Measurements from ENCODE around the gene ZNF516. TPM values are rescaled to one million over a fixed set of nuclear protein-coding genes. Genes with fewer than 3 reads are reported as not detected.
A peak's percentile ranks its signal among the peaks of the same experiment; 100 is the strongest.

The ZNF516 gene
- polyA plus RNA-seq, 2 of the 4 experiments (the other 2 are of a cell fraction): 3.9 to 4.9 TPM

DNA sequence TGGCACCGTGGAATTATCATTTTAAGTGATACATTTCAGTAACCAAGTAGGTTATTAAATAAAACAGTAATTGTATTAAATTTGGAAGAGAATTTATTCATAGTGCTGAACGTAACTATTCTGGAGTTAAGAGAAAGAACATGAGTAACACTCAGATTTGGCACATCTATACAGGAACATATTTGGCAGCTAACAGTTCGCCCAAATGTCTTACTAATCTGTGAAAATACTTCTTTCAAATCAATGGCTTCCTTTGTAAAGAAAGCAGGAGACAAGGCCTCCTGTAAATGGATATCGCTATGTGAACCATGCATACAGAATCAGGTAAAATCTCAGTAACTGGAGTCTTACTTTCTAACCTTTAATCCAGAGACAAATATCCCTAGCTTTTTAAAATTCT, 64.4 kb downstream of the ZNF516 start:
- ATAC-seq (no peak), FAIRE-seq (no peak), DNase-seq (ENCODE audit: low read depth in 1 of 2, low spot score in 1 of 2) (no peak)
- TF ChIP-seq CBX8 (IDR thresholded peaks at IDR 0.05) (no peak), POLR2A (IDR thresholded peaks at IDR 0.05; ENCODE audit: low read length) (no peak), FOSL2 (IDR thresholded peaks at IDR 0.05) (no peak), FOSL2 (CRISPR knock-in tag; IDR thresholded peaks at IDR 0.05) (no peak), ZC3H11A (IDR thresholded peaks at IDR 0.05) (no peak), EHMT2 (IDR thresholded peaks at IDR 0.05; ENCODE audit: low read depth) (no peak), RAD21 (conservative IDR thresholded peaks at IDR 0.05 in 1 of 2, IDR thresholded peaks at IDR 0.05 in 1 of 2) (no peak), TFCP2L1 (CRISPR knock-in tag; IDR thresholded peaks at IDR 0.05) (no peak), GATA3 (IDR thresholded peaks at IDR 0.05; ENCODE audit: borderline replicate concordance) (no peak), KDM5A (IDR thresholded peaks at IDR 0.05) (no peak), ZFP36 (IDR thresholded peaks at IDR 0.05; ENCODE audit: borderline replicate concordance, partially characterized antibody) (no peak), ESRRA (IDR thresholded peaks at IDR 0.05; ENCODE audit: borderline replicate concordance, low read length) (no peak)
- TF ChIP-seq, protein P1, sequence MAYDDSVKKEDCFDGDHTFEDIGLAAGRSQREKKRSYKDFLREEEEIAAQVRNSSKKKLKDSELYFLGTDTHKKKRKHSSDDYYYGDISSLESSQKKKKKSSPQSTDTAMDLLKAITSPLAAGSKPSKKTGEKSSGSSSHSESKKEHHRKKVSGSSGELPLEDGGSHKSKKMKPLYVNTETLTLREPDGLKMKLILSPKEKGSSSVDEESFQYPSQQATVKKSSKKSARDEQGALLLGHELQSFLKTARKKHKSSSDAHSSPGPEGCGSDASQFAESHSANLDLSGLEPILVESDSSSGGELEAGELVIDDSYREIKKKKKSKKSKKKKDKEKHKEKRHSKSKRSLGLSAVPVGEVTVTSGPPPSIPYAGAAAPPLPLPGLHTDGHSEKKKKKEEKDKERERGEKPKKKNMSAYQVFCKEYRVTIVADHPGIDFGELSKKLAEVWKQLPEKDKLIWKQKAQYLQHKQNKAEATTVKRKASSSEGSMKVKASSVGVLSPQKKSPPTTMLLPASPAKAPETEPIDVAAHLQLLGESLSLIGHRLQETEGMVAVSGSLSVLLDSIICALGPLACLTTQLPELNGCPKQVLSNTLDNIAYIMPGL (CRISPR knock-in tag; IDR thresholded peaks at IDR 0.05; ENCODE audit: borderline replicate concordance): no peak
- TF ChIP-seq, protein P2, sequence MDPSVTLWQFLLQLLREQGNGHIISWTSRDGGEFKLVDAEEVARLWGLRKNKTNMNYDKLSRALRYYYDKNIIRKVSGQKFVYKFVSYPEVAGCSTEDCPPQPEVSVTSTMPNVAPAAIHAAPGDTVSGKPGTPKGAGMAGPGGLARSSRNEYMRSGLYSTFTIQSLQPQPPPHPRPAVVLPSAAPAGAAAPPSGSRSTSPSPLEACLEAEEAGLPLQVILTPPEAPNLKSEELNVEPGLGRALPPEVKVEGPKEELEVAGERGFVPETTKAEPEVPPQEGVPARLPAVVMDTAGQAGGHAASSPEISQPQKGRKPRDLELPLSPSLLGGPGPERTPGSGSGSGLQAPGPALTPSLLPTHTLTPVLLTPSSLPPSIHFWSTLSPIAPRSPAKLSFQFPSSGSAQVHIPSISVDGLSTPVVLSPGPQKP (IDR thresholded peaks at IDR 0.05; ENCODE audit: low read depth, low read length): no peak
- TF ChIP-seq, protein P3, sequence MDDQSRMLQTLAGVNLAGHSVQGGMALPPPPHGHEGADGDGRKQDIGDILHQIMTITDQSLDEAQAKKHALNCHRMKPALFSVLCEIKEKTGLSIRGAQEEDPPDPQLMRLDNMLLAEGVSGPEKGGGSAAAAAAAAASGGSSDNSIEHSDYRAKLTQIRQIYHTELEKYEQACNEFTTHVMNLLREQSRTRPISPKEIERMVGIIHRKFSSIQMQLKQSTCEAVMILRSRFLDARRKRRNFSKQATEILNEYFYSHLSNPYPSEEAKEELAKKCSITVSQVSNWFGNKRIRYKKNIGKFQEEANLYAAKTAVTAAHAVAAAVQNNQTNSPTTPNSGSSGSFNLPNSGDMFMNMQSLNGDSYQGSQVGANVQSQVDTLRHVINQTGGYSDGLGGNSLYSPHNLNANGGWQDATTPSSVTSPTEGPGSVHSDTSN (IDR thresholded peaks at IDR 0.05): no peak
- Histone ChIP-seq H3K4me2 (no peak overlapping the region), H3K27ac (no peak overlapping the region), H3K9me3 (no peaks in the 10 kb centered on the region), H3K4me1 (no peaks in the 10 kb centered on the region), H3K4me3 (no peak overlapping the region)
- POLR2A ChIA-PET: no interaction called here
- 74% methylated on average over 4 of the region's 4 CpGs for WGBS (ENCODE audit: missing lambda C conversion rate)
- CTCF ChIA-PET: interaction anchor here (0.7 to 1.2 kb wide), 2 partner anchors 26 to 32 kb away, joined by 3 read pairs; no protein-coding TSS in a partner anchor

DNA sequence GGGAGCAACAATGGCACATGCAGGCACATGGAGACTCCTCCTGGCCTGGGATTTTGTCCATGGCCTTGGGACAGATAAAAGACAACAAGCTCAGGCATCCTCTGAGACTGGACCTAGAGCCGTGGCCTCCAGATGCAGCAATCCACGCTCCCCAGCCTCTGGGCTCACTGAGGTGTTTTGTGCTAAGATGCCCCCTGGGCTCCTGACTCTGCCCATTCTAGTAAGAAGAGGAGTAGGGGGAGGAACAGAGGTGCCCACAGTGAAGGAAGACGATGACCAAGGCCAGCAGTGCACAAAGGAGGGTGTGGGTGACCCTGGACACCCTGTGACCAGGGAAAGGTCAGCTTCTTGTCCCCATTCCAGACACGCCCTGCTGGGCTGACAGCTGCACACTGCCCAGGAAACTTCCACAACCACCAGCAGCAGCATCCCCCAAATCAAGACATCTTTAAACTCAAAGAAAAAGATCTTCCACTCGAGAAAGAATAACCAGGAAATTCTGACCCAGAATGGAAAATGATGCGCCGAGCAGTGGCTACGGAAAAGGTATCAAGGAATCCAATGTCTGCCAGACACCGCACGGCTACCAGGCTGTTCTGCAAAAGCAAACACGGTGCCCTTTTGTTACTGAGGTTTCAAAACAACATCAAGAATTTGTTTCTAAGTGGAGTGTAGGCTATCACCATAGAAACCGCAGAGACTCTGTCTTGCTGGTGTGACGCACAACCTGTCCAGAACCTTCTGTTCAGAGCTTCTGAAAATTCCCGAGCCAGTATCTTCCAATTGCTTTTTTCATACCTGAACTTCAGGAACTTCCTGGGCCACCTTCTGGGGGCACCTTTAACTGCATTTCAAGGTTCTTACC, 65.5 kb downstream of the ZNF516 start:
- peak in 1 of 2 experiments; percentile 14 for DNase-seq (ENCODE audit: low read depth in 1 of 2, low spot score in 1 of 2)
- FAIRE-seq: no peak
- Histone ChIP-seq H3K27ac (no peak overlapping the region), H3K9me3 (no peaks in the 10 kb centered on the region), H3K4me1 (no peaks in the 10 kb centered on the region), H3K4me3 (no peak overlapping the region), H3K4me2 (no peak overlapping the region)
- WGBS (ENCODE audit: missing lambda C conversion rate): 85% methylated on average over 13 of the region's 14 CpGs
- ATAC-seq: no peak
- CTCF ChIA-PET: no interaction called here
- TF ChIP-seq CHD2 (IDR thresholded peaks at IDR 0.05; ENCODE audit: low read length, partially characterized antibody): no peak
- TF ChIP-seq RNF2 (IDR thresholded peaks at IDR 0.05; ENCODE audit: borderline replicate concordance, low read depth): no peak
- TF ChIP-seq, protein P4, sequence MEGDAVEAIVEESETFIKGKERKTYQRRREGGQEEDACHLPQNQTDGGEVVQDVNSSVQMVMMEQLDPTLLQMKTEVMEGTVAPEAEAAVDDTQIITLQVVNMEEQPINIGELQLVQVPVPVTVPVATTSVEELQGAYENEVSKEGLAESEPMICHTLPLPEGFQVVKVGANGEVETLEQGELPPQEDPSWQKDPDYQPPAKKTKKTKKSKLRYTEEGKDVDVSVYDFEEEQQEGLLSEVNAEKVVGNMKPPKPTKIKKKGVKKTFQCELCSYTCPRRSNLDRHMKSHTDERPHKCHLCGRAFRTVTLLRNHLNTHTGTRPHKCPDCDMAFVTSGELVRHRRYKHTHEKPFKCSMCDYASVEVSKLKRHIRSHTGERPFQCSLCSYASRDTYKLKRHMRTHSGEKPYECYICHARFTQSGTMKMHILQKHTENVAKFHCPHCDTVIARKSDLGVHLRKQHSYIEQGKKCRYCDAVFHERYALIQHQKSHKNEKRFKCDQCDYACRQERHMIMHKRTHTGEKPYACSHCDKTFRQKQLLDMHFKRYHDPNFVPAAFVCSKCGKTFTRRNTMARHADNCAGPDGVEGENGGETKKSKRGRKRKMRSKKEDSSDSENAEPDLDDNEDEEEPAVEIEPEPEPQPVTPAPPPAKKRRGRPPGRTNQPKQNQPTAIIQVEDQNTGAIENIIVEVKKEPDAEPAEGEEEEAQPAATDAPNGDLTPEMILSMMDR (IDR thresholded peaks at IDR 0.05): no peak
- no peak for TF ChIP-seq RFX5 (IDR thresholded peaks at IDR 0.05)
- TF ChIP-seq EHMT2 (IDR thresholded peaks at IDR 0.05; ENCODE audit: low read depth): no peak
- TF ChIP-seq, protein P3 (IDR thresholded peaks at IDR 0.05): no peak
- TF ChIP-seq MYC (IDR thresholded peaks at IDR 0.05; ENCODE audit: borderline replicate concordance, low read length): no peak
- TF ChIP-seq, protein P5, sequence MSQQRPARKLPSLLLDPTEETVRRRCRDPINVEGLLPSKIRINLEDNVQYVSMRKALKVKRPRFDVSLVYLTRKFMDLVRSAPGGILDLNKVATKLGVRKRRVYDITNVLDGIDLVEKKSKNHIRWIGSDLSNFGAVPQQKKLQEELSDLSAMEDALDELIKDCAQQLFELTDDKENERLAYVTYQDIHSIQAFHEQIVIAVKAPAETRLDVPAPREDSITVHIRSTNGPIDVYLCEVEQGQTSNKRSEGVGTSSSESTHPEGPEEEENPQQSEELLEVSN (IDR thresholded peaks at IDR 0.05; ENCODE audit: borderline replicate concordance, low read depth): no peak
- TF ChIP-seq TP53 (CRISPR knock-in tag; IDR thresholded peaks at IDR 0.05): no peak
- TF ChIP-seq GATA3 (IDR thresholded peaks at IDR 0.05; ENCODE audit: borderline replicate concordance): no peak
- POLR2A ChIA-PET: no interaction called here

All from A549 (cell line).